ENCODE results near the gene ANKRD29.

Gene ANKRD29

GRCh38 chr18:23688528-23688927 lies 25.8 kb upstream of the ANKRD29 start:
- in situ Hi-C loops (cut with MboI; ENCODE audit: low sequenced_read_pairs): no loop called here

- in situ Hi-C loops (cut with MboI; ENCODE audit: low sequenced_read_pairs): no loop called here
Observed at GRCh38 chr18:23684515-23685197, 21.9 kb upstream of the ANKRD29 start.

GRCh38 chr18:23683671-23684070 lies 21.0 kb upstream of the ANKRD29 start:
- in situ Hi-C loops (cut with MboI; ENCODE audit: low sequenced_read_pairs): no loop called here

GRCh38 chr18:23683155-23683554 lies 20.4 kb upstream of the ANKRD29 start:
- in situ Hi-C loops (cut with MboI; ENCODE audit: low sequenced_read_pairs): no loop called here

GRCh38 chr18:23682472-23682871 lies 19.8 kb upstream of the ANKRD29 start:
- in situ Hi-C loops (cut with MboI; ENCODE audit: low sequenced_read_pairs): no loop called here

- in situ Hi-C loops (cut with MboI; ENCODE audit: low sequenced_read_pairs): no loop called here
Observed at GRCh38 chr18:23682045-23682444, 19.3 kb upstream of the ANKRD29 start.

GRCh38 chr18:23675896-23676295 lies 13.2 kb upstream of the ANKRD29 start:
- in situ Hi-C loops (cut with MboI; ENCODE audit: low sequenced_read_pairs): no loop called here

GRCh38 chr18:23675236-23675635 lies 12.5 kb upstream of the ANKRD29 start:
- in situ Hi-C loops (cut with MboI; ENCODE audit: low sequenced_read_pairs): no loop called here

GRCh38 chr18:23673725-23674124 lies 11.0 kb upstream of the ANKRD29 start:
- in situ Hi-C loops (cut with MboI; ENCODE audit: low sequenced_read_pairs): no loop called here

GRCh38 chr18:23671564-23671963 lies 8.9 kb upstream of the ANKRD29 start:
- in situ Hi-C loops (cut with MboI; ENCODE audit: low sequenced_read_pairs): no loop called here

GRCh38 chr18:23669804-23670405 lies 7.2 kb upstream of the ANKRD29 start:
- in situ Hi-C loops (cut with MboI; ENCODE audit: low sequenced_read_pairs): no loop called here

- in situ Hi-C loops (cut with MboI; ENCODE audit: low sequenced_read_pairs): no loop called here
Observed at GRCh38 chr18:23669202-23669766, 6.6 kb upstream of the ANKRD29 start.

GRCh38 chr18:23668731-23669130 lies 6.0 kb upstream of the ANKRD29 start:
- in situ Hi-C loops (cut with MboI; ENCODE audit: low sequenced_read_pairs): no loop called here

- in situ Hi-C loops (cut with MboI; ENCODE audit: low sequenced_read_pairs): no loop called here
Observed at GRCh38 chr18:23667114-23667513, 4.4 kb upstream of the ANKRD29 start.

GRCh38 chr18:23664674-23665073 lies 2.0 kb upstream of the ANKRD29 start:
- in situ Hi-C loops (cut with MboI; ENCODE audit: low sequenced_read_pairs): no loop called here

- in situ Hi-C loops (cut with MboI; ENCODE audit: low sequenced_read_pairs): no loop called here
Observed at GRCh38 chr18:23661735-23662308, 889 bp downstream of the ANKRD29 start.

GRCh38 chr18:23658285-23658684 lies 4.4 kb downstream of the ANKRD29 start:
- in situ Hi-C loops (cut with MboI; ENCODE audit: low sequenced_read_pairs): no loop called here

- in situ Hi-C loops (cut with MboI; ENCODE audit: low sequenced_read_pairs): no loop called here
Observed at GRCh38 chr18:23652232-23652631, 10.5 kb downstream of the ANKRD29 start.

GRCh38 chr18:23650968-23651927 lies 11.5 kb downstream of the ANKRD29 start:
- in situ Hi-C loops (cut with MboI; ENCODE audit: low sequenced_read_pairs): no loop called here

GRCh38 chr18:23648940-23649607 lies 13.6 kb downstream of the ANKRD29 start:
- in situ Hi-C loops (cut with MboI; ENCODE audit: low sequenced_read_pairs): no loop called here

All from HL-60/S4 treated with phorbol 12-myristate 13-acetate at 8.2 ng/mL for 4 days and 3 days (cell line).